Measurements from ENCODE around the gene FOSL2.

FOSL2 gene

GRCh38 chr2:28445448-28446258, 53.0 kb downstream of the FOSL2 start:
- peak; percentile 91 for DNase-seq (ENCODE audit: low read depth, low spot score)
- peak overlapping the region; percentile 80 for H3K27ac ChIP-seq

GRCh38 chr2:28446531-28446930, 53.9 kb downstream of the FOSL2 start:
- peak overlapping the region; percentile 80 for H3K27ac ChIP-seq
- DNase-seq (ENCODE audit: low read depth, low spot score), result no peak

DNA sequence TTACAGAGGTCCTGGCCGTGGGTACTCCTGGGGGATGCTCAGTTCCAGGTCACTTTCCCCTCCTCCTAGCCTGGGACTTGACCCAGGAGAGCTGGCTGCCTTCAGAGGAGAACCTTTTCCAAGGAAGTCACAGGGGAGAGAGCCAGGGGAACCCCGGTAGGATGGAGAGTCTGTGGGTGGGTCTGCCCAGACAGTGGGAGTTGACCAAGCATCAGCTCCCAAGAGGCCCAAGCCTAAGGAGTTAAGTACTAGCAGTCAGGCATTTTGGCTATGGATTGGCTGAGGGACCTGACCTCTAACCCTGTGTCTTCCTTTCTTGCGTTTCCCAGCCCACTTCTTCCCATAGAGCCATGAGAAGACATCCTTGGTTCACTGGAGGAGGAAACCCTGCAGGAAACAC, 54.4 kb downstream of the FOSL2 start:
- H3K27ac ChIP-seq, result peak overlapping the region; percentile 80
- DNase-seq (ENCODE audit: low read depth, low spot score), result no peak

DNA sequence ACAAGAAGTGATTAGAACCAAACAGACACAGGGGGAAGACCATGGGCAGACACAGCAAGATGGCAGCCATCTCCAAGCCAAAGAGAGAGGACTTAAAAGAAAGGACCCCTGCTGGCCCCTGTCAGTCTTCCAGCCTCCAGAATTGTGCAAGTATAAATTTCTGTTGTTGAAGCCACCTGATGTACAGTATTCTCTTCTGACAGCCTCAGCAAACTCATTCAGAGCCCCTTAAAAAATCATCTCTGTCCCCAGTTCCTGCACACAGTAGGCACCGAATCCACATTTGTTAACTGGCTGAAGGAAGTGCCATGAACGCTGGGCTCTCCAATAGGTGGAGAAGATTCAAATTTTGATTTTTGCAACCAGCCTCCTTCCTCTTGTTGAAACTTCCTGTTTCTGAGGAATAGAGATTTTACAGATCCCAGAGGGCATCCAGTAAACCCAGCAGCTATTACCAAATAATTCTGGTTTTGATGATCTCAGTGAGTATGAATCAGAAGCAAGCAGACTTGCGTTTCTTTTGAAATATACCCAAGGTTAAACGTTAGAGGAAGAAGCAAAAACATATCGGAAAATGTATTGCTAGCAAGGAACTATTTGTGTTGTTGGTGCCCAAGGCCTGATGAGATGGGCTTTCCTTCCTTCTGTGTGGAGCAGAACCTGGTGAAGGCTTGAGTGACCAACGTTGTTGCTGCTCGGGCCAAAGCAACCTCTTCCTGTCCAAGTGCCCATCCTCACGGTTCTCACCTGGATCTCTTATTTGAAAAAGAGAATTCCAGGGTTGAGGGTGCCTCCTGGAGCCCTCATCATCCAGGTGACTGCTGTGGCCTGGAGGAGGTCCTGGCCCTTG, 55.5 kb downstream of the FOSL2 start:
- peak overlapping the region; percentile 80 for H3K27ac ChIP-seq
- no peak for DNase-seq (ENCODE audit: low read depth, low spot score)

DNA sequence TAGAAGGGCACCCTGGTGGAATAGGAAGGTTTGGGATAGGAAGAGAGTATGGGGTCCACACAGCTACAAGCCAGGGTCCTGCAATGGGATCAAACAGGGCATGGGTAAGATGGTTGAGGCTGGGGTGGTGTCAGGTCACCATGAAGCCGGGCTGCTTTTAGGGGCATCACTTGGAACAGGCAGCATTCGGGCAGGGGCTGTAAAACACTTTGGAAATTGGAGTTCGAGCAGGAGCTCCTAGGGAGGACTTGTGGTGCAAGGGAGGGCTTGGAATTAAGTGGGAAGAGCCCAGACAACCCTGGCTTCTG, 56.1 kb downstream of the FOSL2 start:
- peak overlapping the region; percentile 80 for H3K27ac ChIP-seq
- DNase-seq (ENCODE audit: low read depth, low spot score), result no peak

DNA sequence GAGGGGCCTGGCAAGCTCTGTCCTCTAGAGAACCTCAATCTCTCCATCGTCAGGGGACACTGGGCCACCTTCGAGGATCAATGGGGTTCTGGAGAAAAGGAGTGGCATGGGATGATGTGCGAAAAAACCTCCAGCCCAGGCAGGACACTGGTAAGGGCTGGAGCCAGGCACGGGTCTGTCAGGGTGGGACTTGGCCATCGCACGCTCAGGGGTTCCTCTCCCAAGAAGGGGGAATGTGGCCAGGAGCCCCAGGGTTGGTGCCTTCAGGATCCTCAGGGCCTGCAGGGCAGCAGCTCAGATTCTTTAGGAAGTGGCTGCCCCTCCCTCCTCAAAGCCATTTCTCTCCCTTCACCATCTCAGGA, 56.4 kb downstream of the FOSL2 start:
- no peak for DNase-seq (ENCODE audit: low read depth, low spot score)
- H3K27ac ChIP-seq, result peak overlapping the region; percentile 80

- H3K27ac ChIP-seq, result peak overlapping the region; percentile 80
- no peak for DNase-seq (ENCODE audit: low read depth, low spot score)
Measured at GRCh38 chr2:28449488-28450395, 57.1 kb downstream of the FOSL2 start.

GRCh38 chr2:28450901-28451565, 58.4 kb downstream of the FOSL2 start:
- DNase-seq (ENCODE audit: low read depth, low spot score), result no peak
- no peak overlapping the region for H3K27ac ChIP-seq

- no peak for DNase-seq (ENCODE audit: low read depth, low spot score)
- no peak overlapping the region for H3K27ac ChIP-seq
Measured at GRCh38 chr2:28451793-28452533, 59.3 kb downstream of the FOSL2 start.

- no peak overlapping the region for H3K27ac ChIP-seq
- DNase-seq (ENCODE audit: low read depth, low spot score), result no peak
Measured at GRCh38 chr2:28452534-28453081, 60.0 kb downstream of the FOSL2 start.

- no peak for DNase-seq (ENCODE audit: low read depth, low spot score)
- peak overlapping the region; percentile 77 for H3K27ac ChIP-seq
Measured at GRCh38 chr2:28453396-28453795, 60.7 kb downstream of the FOSL2 start.

- DNase-seq (ENCODE audit: low read depth, low spot score), result no peak
- peak overlapping the region; percentile 77 for H3K27ac ChIP-seq
Measured at GRCh38 chr2:28454016-28454930, 61.6 kb downstream of the FOSL2 start.

DNA sequence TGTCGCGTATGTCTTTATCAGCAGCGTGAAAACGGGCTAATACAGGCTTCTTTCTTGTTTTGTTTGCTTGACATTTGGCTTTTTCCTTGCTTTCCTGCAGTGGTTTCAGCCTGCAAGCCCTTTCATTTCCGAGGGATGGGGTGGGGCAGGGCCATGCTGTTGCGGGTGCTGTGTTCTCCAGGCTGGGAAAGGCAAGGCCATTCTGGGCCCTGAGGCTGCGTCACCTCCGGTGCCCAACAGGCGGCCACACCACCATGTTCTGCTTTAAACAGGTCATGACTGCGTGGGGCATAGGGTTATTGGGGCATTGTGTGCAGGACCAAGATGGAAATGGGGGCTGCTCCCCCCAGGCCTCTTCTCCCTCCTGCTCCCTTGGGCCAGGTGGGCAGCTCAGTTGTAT, 64.6 kb downstream of the FOSL2 start:
- no peak overlapping the region for H3K27ac ChIP-seq
- DNase-seq (ENCODE audit: low read depth, low spot score), result no peak

GRCh38 chr2:28461056-28461455, 68.4 kb downstream of the FOSL2 start:
- DNase-seq (ENCODE audit: low read depth, low spot score), result no peak
- H3K27ac ChIP-seq, result no peak overlapping the region

DNA sequence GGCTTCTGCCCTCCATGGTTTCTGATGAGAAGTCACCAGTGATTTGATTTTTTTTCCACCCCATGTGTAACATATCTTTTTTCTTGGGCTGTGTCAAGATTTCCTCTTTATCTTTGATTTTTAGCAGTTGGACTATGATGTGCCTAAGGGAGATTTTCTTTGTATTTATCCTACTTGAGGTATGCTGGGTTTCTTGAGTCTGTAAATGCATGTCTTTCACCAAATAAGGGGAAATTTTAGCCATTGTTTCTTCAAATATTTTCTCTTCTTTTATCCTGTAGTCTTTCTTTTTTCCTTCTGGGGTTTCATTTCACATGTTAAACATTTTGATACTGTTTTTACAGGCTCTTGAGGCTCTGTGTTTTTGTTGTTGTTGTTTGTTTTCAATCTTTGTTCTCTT, 69.5 kb downstream of the FOSL2 start:
- H3K27ac ChIP-seq, result no peak overlapping the region
- DNase-seq (ENCODE audit: low read depth, low spot score), result no peak

DNA sequence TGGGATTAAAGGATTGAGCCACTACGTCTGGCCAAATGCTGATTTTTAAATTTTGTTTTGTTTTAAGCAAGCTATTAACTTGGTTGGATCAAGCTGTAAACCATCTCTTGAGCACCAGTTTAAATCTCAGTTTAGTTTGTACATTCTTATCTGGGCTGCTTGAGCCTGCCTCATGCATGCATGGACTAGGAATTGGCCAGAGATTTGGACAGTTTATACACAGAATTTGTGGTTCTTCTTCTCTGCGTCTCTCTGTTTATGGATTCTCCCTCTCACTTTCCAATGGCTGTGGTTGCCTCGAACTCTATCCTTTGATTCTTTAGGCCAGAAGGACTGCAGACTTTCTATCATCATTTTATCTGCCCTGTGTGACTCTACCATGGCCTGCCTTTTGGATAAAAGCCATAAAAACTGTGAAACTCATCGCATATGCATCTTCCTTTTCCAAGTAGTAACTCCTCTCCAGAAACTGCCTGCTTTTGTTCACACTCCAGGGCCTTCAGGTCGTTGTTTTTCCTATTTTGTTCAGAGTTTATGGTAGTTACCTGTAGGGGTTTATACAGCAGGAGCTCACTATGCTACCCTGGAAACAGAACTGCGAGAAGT, 70.7 kb downstream of the FOSL2 start:
- no peak for DNase-seq (ENCODE audit: low read depth, low spot score)
- no peak overlapping the region for H3K27ac ChIP-seq

- DNase-seq (ENCODE audit: low read depth, low spot score), result no peak
Measured at GRCh38 chr2:28463893-28464292, 71.2 kb downstream of the FOSL2 start.

More at GRCh38 chr2:28463893-28464292, 71.2 kb downstream of the FOSL2 start:
- H3K27ac ChIP-seq, result no peak overlapping the region

Data from epithelial cell of prostate (primary cell).